Inflammatory macrophage treated with lipopolysaccharide for 1 hour (primary cell): ENCODE results near the gene DLGAP1.

ENCODE experiments used
- DNase-seq, 2 donors: peaks; one replicate each; pipeline ENCODE4 v3.0.0-alpha.2; 2020 to 2022

Gene DLGAP1

DNA sequence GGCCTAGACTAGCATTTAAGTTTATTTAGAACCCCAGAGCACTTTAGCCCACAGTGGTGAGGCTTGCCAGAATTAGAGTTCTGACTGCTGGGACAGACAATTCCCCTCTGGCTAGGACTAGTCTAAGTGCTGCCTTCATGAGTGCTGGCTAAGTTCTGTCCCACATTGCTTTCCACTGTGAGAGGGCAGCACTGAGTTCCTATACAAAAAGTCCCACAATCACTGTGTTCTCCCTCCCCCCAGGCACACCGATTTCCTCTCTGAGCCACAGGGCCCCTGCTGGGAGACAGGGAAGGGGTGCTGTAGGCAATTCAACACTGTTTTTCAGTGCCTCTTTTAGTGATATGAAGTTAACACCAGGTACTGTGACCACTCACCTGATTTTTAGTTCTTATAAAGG is 310.9 kb downstream of the DLGAP1 start:
- no peak for DNase-seq

DNA sequence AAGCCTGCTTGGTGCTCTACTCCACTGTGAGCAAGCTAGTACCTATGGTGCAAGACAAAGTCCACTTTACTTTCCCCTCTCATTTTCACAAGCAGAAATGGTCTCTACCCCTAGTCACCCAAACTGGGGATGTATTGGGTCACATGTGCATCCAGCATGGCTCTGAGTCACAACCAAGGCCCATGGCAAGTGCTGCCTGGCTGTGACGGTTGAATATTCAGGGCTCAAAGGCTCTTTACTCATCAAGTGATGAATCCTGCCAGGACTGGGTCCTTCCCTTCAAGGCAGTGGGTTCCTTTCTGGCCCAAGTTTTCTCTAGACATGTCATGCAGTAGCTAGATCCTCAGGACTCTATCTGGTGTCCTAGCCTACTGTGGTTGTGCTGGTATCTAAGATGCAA is 311.5 kb downstream of the DLGAP1 start:
- no peak for DNase-seq

DNA sequence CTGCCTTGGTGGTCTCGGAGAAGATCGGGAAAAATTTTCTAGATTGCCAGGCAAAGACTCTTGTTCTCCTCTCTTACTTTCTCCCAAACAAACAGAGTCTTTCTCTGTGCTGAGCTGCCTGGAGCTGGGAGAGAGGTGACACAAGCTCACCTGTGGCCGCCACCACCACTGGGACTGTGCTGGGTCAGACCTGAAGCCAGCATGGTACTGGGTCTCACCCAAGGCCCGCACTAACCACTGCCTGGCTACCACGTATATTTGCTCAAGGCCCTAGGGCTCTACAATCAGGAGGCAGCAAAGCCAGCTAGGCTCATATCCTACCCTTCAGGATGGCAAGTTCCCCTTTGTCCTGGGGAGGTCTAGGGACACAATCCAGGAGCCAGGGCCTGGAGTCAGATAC is 312.2 kb downstream of the DLGAP1 start:
- no peak for DNase-seq

DNA sequence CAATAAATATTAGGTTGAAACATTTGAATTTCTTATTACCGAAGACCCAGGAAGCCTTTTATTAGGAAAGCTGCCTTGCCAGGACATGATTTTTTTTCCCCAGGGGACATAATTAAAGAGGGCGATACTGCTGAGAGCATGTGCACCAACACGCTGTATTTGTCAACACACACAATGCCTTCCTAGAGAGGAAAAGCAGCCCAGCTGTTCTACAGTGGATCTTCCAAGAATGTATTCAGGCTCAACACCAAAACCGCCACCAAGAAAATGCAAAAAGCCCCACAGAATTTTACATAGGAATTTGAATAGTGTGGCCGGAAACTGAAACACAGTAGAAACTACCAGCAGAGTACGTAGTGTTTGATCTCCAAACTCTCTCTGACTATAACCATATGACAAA is 320.4 kb downstream of the DLGAP1 start:
- DNase-seq = no peak

DNA sequence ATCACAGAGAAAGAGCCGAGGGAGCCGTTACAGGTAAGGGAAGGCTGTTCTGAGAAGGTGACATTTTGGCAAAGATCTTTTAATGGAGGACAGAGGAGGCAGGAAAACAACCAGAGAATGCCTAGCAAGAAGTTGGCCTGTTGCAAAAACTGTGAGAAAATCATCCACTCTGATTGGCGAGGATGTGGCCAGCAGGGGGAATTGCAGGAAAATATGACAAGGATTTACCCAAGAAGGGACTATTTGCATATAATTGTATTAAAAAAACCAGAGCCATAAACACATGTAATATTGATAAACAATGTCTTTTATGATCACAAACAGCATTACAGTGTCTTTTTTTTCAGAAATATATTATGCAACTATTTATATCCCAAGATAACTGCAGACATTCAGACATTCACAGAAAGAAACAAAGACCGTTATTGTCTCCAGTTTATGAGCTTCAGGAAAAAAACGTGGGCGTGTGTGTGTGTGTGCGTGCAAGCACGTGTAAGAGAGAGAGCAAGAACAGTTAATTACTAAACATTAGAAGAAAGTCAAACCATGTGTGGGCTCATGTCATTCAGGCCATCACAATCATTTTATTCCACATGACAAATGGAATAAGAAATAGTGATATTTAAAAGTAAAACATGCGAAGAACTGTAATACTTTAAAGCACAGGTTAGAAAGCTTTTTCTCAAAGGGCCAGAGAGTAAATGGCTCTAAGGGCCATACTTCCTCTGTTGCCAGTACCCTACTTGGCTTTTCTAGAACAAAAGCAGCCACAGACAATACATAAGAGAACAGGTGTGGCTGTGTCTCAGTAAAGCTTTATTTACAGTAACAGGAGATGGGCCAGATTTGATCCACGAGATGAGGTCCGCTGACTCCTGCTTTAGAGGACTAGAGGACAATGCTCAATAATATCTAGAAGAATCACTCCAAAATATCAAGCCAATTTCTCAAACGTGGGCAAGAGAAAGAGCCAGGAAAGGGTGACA is 324.1 kb downstream of the DLGAP1 start:
- no peak for DNase-seq

DNA sequence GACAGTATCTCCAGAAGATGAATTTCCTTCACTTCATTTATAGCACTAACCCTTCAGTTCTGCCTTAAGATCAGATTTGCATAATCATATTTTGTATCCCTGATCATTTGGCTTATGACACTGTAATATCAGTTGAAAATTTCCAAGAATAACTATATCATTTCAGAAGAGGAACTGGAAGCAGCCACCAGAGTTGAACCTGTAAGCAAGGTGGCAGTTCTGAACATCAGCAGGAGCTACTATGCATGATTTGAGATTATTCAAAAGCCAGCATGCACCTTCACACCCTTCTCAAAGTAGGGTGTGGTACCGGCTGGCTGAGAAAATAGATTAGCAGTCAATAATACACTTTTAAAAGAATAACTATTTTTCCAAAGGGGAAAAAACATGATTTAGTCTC is 328.2 kb downstream of the DLGAP1 start:
- DNase-seq = no peak

DNA sequence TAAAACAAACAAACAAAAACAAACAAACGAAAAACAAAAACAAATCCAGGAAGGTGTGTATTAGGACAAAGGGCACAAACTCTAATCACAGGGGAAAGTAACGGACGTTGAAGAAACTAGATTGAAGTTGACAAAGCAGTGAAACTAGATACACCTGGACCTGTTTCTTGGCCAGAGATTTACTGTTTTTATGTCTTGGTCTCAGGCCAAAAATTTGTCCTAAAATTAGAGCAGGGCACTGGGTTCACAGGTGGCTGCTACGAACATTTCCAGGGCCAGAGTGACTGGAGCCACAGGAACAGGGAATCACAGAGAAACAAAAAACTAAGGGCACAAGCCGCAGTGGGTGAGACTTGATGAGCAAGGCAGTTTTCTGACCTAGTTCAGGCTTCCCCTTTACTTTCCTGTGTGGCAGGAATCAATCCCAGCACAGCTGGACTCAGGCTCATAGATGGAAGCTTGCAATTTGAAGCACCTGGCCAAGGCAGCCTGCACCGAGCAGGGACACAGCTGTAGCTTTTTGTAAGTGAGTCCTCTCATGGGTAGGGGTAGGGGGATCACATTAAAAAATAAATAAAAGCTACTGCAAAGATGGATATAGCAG is 329.4 kb downstream of the DLGAP1 start:
- no peak for DNase-seq

DNA sequence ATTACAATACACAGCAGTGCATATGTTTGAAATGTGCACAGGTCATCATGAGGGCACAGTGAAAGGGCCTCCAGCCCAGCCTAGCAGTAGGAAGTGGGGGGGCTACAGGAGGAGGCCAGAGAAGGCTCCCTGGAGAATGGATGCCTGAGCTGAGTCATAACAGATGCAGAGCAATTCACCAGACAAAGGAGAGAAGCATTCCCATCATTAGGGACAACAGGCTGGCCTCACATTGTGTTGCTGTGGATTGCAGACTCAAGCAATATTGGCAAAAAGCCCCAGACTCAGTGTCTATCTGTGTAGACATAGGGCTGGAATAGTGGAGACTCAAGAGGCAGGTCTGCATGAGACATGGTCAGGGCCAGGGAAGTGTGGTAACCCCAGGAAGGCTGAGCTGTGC is 329.9 kb downstream of the DLGAP1 start:
- DNase-seq = no peak

DNA sequence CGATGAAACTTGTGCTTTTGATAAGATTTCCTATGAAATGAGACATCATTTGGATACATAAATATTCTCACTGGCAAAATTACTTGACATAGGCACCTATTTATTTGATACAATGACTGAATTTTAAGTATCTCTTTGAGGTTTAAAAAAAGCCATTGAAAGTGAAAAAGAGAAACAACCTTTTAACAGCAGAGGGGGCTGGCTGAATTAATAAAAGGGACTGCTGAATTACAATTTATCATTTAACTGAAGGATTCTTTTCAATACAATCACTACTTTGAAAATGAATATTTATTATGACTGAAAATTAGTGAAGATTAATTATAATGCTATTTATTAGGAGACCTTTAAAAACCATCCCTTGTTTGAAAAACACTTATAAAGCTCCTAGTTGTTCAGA is 335.3 kb downstream of the DLGAP1 start:
- no peak for DNase-seq

DNA sequence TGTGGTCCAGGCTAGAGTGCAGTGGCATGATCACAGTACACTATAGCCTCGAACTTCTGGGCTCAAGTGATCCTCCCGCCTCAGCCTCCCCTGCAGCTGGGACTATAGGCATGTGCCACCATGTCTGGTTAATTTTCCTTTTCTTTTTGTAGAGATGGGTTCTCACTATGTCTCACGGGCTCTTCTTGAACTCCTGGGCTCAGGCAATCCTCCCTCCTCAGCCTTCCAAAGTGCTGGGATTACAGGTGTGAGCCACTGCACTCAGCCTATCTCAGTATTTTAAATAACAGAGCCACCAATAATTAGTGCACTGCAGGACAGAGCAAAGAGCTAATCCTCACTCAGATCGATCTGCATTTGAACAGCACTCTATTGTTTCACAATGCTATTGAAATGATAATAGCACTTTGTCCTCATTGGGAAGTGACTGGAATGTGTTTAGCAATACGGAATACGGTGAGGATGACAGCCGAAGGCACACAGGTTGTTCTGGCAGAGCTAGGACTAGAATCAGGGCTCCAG is 335.9 kb downstream of the DLGAP1 start:
- DNase-seq = no peak

DNA sequence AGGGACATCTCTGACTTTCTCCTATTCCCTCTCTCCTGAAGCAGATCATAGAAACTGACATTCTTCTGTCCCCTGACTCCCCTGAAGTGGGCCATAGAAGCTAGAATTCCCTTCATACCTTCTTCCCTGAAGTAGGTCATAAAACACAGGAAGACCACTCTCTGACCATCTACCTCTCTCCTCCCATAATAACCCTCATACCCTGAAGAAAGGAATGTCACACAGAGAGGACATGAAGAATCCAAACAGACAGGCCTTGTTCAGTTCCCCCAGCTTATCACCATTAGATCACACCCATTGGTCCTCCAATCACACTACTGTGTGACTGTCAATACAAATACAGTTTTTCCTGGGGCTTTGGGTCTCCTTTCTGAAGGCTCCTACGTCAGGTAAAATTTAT is 347.1 kb downstream of the DLGAP1 start:
- no peak for DNase-seq

DNA sequence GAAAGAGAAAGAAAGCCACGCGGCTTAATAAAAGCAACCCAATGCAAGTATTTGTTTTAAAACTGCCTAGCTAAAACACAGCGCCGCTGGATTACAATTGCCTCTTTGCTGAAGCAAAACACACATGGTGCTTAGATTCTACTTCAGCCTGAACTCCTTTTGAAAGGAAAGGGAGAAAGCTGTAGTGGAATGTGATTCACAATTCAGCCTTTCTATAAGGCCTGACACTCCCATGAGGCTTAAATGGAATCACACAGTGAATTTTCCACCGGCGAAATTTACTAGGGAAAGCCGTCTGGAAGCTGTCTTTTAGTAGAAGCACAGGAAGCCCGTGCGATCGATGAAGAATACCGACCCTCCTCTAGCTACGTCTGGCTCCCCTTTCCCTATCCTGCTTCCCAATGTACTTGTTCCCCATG is 348.0 kb downstream of the DLGAP1 start:
- no peak for DNase-seq

DNA sequence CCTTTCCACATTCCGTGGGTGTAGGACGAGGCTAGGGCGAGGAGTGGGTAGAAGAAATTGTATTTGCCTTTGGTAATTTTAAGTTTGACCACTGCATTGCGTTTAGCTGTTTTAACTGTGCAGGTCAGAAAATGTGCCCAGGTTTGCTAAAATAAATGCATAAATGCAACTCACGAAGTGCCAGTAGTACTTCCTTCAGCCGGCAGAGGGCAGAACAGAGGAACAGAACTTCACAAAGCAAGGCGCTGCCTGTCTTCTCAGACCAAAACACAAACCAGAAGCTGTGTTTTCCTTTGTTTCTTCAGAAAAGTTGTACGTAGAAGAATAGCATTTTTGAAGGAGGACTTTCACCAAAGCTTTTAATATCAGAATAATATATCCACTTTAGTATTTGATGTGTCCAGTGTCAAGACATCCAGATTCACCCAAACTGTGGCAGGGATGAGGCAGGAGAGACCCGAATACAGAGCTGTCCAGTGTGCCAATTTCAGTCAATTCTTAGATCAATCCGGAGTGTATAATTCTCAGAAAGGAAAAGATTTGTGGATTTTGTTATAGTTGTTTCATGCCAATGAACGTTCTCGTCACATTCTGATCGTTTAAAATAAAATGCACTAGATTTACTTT is 348.6 kb downstream of the DLGAP1 start:
- peak; percentile 25 to 86 for DNase-seq

DNA sequence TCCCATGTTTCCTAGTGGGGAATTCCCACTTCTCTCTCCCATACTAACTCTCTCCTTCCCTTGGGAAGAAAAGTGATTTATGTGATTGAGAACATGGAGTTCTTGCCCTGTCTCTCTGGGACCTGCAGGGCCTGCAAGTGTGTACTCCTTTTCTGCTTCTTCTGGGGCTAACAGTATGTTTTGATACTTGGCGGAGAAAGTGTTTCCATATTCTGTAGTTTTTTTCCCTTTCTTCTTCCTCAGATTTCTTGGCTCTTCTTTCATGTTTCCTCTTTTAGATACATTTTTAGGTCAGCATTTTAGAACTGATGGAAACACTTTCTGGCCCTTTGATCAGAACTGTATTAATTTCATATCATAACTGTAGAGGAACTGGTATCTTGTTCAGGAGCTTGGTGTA is 352.2 kb downstream of the DLGAP1 start:
- no peak for DNase-seq

DNA sequence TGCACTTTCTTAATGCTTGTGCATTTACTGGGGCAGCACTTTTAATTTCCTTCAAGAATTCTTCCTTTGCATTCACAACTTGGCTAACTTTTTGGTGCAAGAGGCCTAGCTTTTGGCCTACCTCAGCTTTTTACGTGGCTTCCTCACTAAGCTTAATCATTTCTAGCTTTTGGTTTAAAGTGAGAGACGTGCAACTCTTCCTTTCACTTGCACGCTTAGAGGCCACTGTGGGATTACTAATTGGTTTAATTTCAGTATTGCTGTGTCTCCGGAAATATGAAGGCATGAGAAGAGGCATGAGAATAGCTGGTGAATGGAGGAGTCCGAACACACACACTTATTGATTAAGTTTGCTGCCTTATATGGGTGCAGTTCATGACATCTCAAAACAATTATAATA is 354.1 kb downstream of the DLGAP1 start:
- DNase-seq = no peak

DNA sequence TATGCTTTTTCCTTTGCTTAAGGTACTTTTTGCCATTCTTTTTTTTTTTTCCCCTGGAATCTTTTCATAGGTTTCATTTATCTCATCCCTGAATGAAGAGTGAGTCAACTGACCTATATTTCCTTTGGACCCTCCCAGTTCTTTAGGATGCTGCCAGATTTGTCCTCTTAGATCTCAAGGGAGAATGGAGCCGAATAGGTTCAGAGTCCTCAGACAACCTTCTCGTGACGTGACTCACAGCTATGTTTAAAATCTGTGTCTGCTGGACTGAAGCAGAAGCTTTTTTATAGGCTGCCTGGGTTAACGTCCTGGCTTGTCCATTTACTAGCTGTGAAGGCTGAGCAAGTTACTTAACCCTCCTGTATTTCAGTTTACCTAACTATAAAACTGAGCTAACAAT is 358.6 kb downstream of the DLGAP1 start:
- no peak for DNase-seq

DNA sequence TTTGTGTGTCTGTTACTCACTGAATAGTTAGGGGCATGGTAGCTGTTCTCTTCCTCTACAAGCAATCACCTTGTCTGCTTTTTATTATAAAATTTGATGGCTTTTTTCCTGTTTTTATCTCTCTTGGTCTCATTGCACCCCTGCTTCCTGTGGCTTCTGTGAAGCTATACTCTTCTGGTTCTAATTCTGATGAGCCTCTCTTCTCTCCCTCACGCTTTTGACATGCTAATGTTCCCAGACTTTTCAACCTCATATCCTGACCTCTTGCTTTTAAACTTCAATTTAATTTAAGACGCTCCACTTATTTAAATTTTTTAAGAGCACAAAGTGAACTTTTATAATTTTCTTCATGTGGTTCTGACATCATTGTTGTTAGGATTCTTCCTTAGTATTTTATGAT is 361.4 kb downstream of the DLGAP1 start:
- DNase-seq = no peak

DNA sequence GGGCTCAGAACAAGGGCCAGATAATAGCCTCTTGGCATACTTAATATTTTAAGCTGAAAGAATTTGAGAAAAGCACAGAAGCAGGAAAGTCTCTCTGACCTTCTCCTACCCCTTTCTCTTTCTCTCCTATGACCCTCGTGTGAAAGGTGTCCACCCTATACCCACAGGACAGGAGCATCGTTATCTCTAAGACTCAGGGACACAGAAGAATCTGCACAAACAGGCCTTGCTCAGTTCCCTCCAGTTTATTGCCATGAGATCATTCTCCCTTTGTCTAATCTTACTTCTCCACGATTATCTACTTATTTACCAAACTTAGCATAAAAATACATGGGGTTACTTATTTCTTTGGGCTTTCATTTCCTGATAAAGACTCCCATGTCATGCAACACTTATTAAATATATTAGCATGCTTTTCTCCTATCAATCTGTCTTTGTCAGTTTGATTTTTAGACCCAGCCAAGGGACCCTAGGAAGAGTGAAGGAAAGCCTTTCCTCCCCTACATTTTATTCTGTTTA is 370.7 kb downstream of the DLGAP1 start:
- DNase-seq = no peak

DNA sequence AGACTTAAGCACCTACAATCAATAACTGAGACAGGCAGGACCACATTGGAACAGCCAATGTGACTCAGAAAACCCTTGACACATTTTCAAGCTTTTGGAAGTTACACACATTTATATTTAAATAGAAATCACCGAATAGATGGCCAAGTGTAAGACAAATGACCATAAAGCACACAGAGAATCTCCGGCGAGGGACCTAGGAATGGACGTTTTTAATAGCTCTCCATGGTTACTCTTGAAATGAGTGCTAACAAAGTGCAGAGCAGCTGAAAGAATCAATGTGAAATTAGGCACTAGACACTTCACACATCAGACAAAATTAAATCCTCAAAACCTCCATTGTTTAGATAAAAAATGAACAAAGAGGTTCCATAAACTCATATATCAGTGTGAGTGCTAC is 376.9 kb downstream of the DLGAP1 start:
- DNase-seq = no peak

DNA sequence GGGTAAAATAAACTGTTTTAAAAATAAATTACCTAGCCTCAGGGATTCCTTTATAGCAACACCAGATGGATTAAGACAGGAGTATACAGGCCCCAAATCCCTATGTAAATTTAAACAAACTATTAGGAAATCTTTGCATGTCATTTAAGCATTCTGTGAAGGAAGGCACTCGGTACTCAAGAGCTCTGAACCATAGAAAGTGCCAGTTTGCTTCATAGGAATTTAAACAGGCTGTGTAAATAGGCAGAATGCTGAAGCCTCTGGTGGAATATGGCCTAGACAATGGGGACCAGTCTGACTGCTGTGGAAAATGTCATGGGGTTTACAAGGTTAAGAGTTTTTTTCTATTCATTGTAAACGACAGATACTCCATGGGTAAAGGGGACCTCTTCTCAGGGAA is 377.4 kb downstream of the DLGAP1 start:
- DNase-seq = no peak

DNA sequence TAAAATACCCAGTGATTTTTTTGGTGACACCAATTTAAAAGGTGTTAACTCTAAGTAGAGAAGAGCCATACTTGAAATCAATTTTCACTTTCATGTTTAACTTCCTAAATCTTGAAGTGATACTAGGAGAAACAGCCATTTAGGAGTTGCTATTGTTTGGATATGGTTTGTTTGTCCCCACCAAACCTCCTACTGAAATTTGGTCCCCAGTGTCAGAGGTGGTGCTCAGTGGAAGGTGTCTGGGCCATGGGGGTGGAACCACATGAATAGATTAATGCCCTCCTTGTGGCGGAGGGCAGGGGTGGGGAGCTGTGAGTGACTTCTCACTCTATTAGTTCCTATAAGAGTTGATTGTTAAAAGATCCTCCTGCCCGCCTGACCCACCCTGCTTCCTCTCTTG is 377.9 kb downstream of the DLGAP1 start:
- DNase-seq = no peak

DNA sequence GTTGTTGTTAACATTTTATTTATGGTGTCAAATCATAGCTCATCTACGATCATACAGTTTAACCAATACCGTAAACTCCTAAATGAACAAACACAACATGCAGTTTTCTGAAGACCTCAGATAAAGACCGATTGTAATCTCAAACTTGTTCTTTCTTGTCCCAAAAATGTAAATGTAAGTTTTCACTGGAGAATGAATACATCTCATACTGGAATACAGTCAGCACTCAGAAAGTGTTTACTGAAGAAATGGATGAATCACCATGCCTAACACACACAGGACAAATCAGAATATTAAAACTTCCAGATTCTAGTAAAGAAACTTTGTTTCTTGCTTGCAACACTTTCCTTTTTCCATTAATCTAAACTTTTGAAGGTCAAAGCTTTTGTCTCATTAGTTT is 380.5 kb downstream of the DLGAP1 start:
- DNase-seq = no peak

DNA sequence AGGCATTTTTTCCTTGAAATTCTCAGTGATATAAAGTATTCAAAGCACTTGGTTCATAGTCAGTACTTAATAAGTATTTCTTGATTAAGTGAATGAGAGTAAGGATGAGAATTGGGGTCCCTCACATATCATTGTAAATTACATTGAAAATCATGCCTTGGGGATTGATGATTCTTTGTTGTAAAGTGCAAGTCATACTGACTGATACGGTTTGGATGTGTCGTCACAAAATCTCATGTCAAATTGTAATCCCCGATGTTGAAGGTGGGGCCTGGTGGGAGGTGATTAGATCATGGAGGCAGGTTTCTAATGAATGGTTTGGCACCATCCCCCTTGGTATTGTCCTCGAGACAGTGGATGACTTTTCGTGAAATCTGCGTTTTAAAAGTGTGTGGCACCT is 385.9 kb downstream of the DLGAP1 start:
- no peak for DNase-seq
